Activated CD4-positive, alpha-beta T cell treated with anti-CD3 and anti-CD28 coated beads, Interleukin-2, Interleukin-4, amounts not matched to agents 100 ng/mL and 50 ng/mL, durations not matched to agents 16 hours and 8 hours (primary cell): ENCODE data around the gene SLC5A1.

Experiments used
- DNase-seq: peaks from one replicate; pipeline ENCODE4 v3.0.0-alpha.2; 2020; ENCODE audit warnings: low spot score

SLC5A1 gene

GRCh38 chr22:32042924-32043323 is at the start of gene SLC5A1:
TSS of gene SLC5A1 (plus strand) at chr22:32043261. CDS start at chr22:32043282, 21 bp downstream.
- DNase-seq: no peak

GRCh38 chr22:31995046-31995445 is 48.0 kb upstream of the SLC5A1 start:
- no peak for DNase-seq

GRCh38 chr22:31995807-31996206 is 47.3 kb upstream of the SLC5A1 start:
- DNase-seq: no peak

GRCh38 chr22:31998784-31999385 is 44.2 kb upstream of the SLC5A1 start:
- DNase-seq: no peak

- DNase-seq: no peak
Observed at GRCh38 chr22:32000181-32000580, 42.9 kb upstream of the SLC5A1 start.

- DNase-seq: no peak
Observed at GRCh38 chr22:32005453-32005852, 37.6 kb upstream of the SLC5A1 start.

GRCh38 chr22:32013200-32013599 is 29.9 kb upstream of the SLC5A1 start:
- no peak for DNase-seq

- no peak for DNase-seq
Observed at GRCh38 chr22:32016081-32016480, 27.0 kb upstream of the SLC5A1 start.

- no peak for DNase-seq
Observed at GRCh38 chr22:32018056-32018455, 25.0 kb upstream of the SLC5A1 start.

- no peak for DNase-seq
Observed at GRCh38 chr22:32020117-32020516, 22.9 kb upstream of the SLC5A1 start.

GRCh38 chr22:32021716-32022115 is 21.3 kb upstream of the SLC5A1 start:
- no peak for DNase-seq

- no peak for DNase-seq
Observed at GRCh38 chr22:32023251-32023827, 19.7 kb upstream of the SLC5A1 start.

- DNase-seq: no peak
Observed at GRCh38 chr22:32024796-32025195, 18.3 kb upstream of the SLC5A1 start.

- DNase-seq: no peak
Observed at GRCh38 chr22:32030518-32031247, 12.4 kb upstream of the SLC5A1 start.

- DNase-seq: no peak
Observed at GRCh38 chr22:32031466-32031865, 11.6 kb upstream of the SLC5A1 start.

GRCh38 chr22:32034275-32034674 is 8.8 kb upstream of the SLC5A1 start:
- no peak for DNase-seq

GRCh38 chr22:32037236-32037635 is 5.8 kb upstream of the SLC5A1 start:
- no peak for DNase-seq

GRCh38 chr22:32040324-32040904 is 2.6 kb upstream of the SLC5A1 start:
- DNase-seq: no peak

GRCh38 chr22:32043391-32043790 is 330 bp downstream of the SLC5A1 start:
- DNase-seq: no peak

- no peak for DNase-seq
Observed at GRCh38 chr22:32044477-32044876, 1.4 kb downstream of the SLC5A1 start.

GRCh38 chr22:32044913-32045312 is 1.9 kb downstream of the SLC5A1 start:
- DNase-seq: no peak

- DNase-seq: no peak
Observed at GRCh38 chr22:32048069-32048468, 5.0 kb downstream of the SLC5A1 start.
